Raji (cell line): Measurements from ENCODE around the gene SPO11.
A peak's percentile ranks its signal among the peaks of the same experiment; 100 is the strongest.

Experiments
- POLR2A ChIP-seq: IDR thresholded peaks from 2 replicates; pipeline ENCODE4 v1.6.1; 2011; ENCODE audit warnings: low read depth, low read length, control low read depth; ENCODE audit not compliant: insufficient read depth

Gene SPO11

GRCh38 chr20:57387945-57388371 is 58.4 kb downstream of the SPO11 start:
- no peak for TF ChIP-seq POLR2A

GRCh38 chr20:57388953-57389694 is 59.5 kb downstream of the SPO11 start:
- peak; percentile 49; the same call in 1 of the 2 replicates for TF ChIP-seq POLR2A

GRCh38 chr20:57389695-57390603 is 60.3 kb downstream of the SPO11 start:
- TF ChIP-seq POLR2A: peak; percentile 60

GRCh38 chr20:57390604-57391438 is 61.2 kb downstream of the SPO11 start, which contains the start of gene RBM38:
Gene RBM38, plus strand, starts transcription at chr20:57391396. Its CDS starts 186 bp downstream, at chr20:57391582.
- TF ChIP-seq POLR2A: peak; percentile 61

- peak; percentile 68 for TF ChIP-seq POLR2A
Measured at GRCh38 chr20:57391439-57392301, 62.1 kb downstream of the SPO11 start.

GRCh38 chr20:57392512-57393271 is 63.1 kb downstream of the SPO11 start:
- TF ChIP-seq POLR2A: 0 out of 2 replicates have a peak, but pooled peaks have one; percentile 19
